HG02623 (cell line): Measurements from ENCODE around the gene PTPRN2.
"Not testable (repeated sequence)": the region's sequence is repeated elsewhere in the genome, so short reads cannot be mapped to it uniquely, and the experiment has no call there.

Experiments
- ATAC-seq: cut with Tn5 transposase; IDR thresholded peaks from one replicate; pipeline ENCODE4 v1.9.1; 2021; ENCODE audit warnings: moderate library complexity; ENCODE audit not compliant: unreplicated experiment

Gene PTPRN2

DNA sequence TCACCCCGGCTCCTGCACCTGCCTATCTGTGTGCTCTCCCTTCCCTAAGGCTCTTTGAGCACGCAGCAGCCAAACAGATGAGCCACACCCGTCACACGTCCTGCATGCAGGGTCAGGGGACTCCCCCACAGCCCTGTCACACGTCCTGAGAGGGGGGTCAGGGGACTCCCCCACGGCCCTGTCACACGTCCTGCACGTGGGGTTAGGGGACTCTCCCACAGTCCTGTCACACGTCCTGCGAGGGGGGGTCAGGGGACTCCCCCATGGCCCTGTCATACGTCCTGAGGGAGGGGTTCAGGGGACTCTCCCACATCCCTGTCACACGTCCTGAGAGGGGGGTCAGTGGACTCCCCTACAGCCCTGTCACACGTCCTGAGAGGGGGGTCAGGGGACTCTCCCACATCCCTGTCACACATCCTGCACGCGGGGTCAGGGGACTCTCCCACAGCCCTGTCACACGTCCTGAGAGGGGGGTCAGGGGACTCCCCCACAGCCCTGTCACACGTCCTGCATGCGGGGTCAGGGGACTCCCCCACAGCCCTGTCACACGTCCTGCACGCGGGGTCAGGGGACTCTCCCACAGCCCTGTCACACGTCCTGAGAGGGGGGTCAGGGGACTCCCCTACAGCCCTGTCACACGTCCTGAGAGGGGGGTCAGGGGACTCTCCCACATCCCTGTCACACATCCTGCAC, 211.3 kb downstream of the PTPRN2 start:
- not testable (repeated sequence) for ATAC-seq

DNA sequence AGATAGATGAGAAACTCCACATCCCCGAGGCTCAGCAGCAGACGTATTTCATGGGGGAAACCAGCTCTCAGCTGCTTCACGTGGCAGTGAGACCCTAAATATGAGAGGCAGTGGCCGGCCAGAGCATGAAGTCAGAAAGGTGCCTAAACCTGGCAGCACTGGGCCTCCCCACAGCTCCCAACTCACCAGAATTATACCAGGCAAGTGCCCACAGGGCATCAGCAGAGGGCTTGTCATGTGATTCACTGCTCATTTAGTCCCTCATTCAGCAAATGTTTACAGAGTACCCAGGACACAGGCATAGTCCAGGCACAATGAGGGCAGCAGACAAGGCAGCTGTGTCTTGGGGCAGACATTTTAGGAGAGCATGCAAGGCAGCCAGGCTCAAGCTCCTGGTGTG, 212.6 kb downstream of the PTPRN2 start:
- no peak for ATAC-seq

DNA sequence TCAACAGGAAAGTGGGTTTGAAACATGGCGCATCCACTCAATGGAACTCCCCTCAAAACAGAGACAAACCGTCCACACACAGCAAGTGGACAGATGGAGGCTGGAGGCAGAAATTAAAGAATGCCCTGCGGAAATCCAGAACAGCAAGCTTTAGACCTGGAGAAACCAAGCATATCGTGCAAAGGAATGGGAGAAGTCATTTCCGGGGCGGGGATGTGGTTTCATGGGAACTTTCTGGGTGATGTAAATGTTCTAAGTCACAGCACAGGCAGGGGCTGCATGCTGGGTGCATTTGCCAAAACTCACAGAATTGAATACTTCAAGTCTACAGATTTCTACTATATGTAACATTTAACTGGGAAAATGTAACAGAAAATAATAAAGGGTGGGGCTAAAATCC, 213.0 kb downstream of the PTPRN2 start:
- no peak for ATAC-seq

DNA sequence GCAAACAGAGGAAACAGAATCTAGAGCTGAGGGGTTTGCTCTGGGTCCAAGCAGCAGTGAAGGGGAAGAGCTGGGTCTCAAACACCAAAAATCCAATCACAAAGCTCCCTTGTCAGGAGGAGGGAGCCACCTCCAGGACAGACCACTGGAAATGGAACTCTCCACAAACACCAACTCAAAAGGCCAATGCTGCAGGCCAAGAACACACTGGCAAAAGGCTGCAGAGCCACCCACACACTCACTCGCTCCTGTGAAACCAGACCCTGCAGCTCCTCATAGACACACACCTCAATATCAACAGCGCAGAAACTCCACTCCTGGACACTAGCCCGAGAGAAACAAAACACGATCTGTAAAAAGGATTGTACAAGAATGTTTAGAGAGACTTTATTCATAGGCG, 213.5 kb downstream of the PTPRN2 start:
- no peak for ATAC-seq

DNA sequence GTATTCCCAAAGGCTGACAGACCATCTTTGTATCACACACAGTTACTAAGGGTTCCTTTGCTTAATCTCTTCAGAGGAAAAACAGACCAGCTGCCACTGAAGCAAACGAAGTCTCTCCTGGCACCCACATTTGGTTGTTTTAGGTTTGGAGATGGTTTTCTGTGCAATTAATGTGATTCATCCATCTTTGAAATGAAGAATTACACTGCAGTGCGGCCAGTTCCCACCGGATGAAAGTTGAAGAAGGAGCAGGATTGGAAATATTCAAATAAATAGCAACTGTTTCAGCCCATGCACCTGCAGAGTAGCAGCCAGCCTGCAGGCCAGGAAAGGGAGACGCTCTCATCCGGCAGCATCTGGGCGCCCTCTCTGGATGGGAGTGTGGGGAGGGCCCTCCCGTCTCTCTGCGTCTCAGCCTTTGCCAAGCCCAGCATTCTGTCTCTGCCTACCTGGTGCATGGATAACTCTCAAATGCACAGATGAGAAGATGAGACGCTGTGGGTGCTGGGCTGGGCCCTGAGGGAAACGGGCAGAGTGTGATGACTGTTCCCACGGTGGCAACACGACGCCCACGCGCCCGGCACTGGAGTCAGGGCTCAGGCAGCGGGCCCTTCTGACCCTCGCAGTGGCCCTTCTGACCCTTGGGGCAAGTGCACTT, 214.0 kb downstream of the PTPRN2 start:
- no peak for ATAC-seq

DNA sequence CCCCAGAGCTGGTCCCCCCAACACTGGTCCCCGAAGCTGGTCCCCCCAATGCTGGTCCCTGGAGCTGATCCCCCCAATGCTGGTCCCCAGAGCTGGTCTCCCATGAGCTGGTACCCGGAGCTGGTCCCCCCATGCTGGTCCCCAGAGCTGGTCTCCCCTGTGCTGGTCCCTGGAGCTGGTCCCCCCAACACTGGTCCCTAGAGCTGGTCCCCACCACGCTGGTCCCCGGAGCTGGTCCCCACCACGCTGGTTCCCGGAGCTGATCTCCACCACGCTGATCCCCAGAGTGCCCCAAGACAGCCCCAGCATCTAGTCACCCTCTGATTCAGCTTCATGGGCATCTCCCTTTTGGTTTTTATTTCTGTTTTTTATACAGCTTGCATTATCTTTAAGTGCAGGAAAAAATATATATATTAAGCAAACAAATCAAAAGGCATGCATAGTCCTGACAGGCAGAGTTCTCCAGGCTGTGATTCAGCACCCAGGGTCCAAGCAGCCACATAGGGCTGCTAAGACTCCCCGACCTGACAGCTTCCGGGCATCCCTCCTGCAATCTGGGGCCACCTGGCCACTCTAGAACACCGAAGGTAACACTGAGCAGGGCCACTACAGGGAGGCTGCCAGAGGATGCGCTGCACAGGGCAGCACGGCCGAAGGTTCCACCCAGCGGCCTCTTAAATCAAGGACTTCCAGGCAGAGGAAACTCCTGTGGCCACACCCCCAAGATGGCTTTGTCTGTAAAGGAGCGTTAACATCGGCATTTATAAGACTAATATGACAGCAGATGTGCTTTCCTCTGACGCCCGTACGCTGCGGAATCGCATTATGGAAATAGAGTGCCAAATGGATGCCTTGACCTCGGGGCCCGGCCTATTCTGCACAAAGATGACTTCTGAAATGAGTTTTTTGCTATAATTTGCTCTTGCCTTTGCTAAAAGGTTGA, 215.0 kb downstream of the PTPRN2 start:
- no peak for ATAC-seq

DNA sequence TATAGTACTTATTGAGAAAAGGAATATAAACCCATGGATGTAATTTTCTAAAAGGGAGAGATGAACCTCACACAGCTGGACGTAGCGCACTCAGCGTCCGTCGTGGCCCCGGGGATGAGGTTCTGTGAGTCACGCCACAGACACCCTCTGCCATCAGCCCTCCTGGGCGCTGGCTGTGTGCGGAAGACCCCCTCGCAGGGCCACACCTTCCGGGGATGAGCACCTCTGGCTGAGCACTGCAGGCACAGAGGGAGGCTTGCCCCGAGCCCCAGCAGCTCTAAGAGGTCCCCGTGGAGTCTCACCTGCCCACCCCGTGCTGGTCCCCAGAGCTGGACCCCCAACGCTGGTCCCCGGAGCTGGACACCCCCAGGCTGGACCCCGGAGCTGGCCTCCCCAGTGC, 215.8 kb downstream of the PTPRN2 start:
- ATAC-seq = no peak

DNA sequence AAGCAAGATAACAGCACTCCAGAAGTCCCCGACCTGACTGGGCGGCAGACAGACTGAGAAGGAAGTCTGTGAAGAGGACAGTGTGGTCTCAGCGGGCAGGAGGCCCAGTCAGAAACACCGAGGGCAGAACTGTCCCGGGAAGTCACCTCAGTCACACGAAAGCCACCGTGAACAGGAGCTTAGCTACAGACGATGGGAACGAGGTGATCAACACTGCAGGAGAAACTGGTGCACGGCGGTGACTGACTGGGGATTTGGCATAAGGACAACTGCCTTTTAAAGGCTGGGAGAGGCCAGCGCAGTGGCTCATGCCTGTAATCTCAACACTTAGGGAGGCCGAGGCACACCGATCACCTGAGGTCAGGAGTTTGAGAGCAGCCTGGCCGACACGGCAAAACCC, 217.8 kb downstream of the PTPRN2 start:
- no peak for ATAC-seq

DNA sequence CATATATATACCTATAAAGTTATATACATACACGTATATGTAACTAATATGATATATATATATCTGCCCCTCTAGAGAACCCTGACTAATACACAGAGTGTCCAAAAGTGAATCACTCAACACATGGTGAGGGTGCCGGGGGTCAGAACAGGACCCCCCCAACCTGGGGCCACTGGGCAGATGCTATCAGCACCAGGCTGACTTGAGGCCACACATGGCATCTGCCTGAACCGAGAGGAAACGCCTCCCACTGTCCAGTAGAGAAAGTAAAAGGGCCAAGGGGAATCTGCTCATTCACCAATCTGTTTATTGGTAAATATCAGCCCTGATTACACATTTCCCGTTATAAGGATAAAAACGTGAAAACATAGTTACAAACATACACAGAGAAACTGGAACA, 218.3 kb downstream of the PTPRN2 start:
- no peak for ATAC-seq

DNA sequence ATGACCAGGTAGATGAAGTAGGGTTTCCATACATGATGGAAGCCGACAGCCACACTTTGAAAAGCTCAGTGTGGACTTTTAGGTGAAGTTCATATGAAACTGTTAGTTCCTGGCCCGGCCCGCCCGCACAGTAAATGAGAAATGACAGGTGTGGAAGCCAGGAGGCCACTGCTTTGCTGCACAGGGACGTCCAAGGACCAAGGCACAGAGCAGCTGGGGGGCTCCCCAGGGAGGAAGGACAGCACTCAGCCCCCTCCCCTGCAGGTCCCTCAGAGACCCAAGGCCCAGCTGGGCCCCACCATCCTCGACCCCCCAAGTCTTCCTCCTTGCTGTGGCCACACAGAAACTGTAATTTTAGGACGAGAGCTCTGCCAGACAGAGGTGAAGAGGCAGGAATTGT, 219.2 kb downstream of the PTPRN2 start:
- ATAC-seq = no peak

DNA sequence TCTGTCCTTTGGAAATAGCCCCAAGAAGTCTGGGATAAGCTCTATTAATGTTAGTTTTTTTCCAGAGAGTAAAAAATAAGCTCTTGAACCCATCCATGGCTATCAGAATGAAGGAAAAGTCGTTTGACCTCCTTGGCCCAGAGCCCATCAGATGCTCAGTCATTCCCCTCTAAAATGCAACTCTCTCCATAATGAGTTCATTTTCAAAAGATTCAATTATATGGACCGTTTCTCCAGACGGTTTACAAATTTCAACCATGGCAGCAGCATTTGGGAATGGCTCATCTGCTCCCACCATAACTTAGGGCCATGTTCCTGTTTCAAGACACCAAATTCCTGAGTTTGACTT, 220.0 kb downstream of the PTPRN2 start:
- no peak for ATAC-seq

DNA sequence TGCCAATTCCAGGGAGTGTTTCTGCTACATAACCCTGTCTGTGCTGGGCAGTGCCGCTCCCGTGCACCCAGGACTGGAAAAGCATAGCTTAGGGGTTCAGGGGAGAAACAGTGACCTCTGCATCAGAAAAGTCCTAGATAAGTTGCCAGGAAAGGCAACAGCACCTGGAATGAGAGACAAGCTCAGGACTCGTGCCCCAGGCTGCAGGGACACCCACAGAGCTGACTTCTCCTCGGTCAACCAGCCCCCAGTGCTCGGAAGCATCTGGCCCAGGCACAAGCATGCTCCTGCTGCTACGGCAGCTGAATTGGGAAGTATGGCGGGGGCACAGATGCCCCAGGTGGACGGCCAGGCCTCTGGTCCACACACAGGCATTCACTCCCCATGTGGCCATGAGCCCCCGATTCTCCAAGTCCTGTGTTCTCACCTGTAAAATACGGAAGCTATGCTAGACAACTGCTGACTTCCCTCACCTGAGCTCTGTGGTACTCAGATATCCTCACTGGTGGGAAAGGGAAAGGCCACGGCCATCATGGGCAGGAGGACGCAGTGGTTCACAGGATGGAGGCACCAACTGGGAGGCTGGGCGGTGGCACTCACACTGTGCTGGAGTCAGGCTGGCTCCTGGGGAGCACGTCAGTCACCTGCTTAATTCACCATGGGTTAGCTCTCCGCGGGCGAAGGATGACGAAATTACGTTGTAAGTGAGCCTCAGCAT, 220.5 kb downstream of the PTPRN2 start:
- no peak for ATAC-seq

DNA sequence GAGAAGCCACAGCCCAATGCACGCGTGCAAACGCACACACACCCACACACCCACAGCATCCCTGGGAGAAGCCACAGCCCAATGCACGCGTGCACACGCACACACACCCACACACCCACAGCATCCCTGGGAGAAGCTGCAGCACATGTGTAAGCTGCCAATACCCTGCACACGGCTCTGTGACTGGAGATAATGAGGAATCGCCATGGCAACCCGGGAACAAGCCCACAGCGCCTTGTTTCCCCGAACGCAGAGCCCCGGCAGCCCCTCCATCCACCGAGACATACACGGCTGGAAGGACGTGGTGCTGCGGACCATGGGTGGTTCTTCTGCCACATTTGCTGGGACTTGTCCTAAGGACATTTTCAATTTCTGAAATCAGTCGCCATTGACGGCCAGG, 221.3 kb downstream of the PTPRN2 start:
- ATAC-seq = no peak

DNA sequence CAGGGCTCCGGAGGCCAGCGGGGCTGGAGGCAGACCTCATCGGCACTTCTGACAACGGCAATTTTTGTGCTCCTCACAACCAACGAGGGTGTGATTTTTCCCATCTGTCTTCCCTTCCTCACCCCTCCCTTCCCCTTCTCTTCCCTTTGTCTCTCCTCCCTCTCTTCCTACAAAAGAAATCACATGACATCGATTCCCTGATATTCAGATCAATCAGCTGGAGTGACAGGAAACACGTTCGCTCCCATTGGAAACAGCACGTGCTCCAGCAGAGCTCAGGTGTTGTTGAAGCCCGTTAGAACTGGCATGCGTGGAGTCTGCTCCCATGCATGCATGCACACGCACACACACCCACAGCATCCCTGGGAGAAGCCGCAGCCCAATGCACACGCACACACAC, 222.4 kb downstream of the PTPRN2 start:
- ATAC-seq = no peak

DNA sequence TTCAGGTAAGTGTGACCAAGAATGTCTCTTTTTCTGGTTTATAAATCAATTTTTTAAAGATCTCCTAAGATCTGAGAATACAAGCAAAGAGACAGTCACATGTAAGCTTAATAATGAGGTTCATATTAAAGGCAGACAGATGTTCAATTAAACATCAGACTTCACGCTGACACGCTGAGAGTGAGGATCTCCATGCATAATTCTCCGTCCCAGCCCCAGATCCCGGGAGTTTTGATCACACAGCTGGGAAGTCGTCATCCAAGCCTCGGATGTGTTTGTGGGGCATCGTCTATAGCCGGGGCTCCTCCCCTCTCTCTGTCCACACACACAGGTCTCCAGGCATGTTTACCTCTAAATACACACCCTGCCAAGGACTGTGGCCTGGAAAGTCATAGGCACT, 223.2 kb downstream of the PTPRN2 start:
- ATAC-seq = no peak

DNA sequence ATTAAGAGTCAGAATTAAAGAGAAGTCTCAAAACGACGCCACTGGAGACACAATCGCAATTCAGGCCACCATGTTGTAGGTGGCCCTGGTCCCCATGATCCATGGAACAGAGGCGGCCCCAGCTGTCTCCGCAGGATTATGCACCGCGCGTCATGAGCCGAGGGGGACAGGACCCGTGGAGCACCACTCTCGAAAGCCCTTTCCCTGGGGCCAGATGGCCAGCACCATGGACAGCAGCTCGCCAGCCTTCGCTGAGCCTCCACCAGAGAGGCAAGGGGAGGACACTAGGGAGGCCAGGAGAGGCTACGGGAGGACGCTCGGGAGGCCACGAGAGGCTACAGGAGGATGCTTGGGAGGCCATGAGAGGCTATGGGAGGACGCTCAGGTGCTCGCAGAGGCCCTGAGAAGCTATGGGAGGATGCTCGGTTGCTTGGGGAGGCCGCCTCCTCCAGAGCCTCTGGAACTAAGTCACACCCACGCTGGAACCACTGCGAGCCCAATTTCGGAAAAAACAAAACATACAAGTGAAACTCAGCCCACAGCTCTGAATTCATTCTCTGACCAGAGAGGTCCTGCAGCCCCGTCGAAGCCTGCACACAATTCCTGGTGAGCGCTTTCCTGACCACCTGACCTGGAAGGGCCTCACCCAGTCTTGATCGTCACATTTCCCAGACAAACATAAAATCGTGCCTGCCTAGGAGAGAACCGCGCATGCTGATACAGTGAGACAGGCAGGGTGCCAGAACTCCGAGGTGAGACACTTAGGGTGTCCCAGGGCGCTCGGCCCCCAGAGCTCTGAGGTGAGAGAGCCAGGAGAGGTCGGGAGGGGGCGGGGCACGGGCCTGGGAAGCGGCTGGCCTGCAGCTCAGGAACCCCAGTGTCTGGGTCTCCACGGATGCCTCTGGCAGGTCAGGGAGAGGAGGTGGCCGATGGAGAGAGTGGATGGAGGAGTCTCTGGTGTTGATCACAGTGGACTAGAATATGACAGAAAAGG, 224.4 kb downstream of the PTPRN2 start:
- no peak for ATAC-seq

DNA sequence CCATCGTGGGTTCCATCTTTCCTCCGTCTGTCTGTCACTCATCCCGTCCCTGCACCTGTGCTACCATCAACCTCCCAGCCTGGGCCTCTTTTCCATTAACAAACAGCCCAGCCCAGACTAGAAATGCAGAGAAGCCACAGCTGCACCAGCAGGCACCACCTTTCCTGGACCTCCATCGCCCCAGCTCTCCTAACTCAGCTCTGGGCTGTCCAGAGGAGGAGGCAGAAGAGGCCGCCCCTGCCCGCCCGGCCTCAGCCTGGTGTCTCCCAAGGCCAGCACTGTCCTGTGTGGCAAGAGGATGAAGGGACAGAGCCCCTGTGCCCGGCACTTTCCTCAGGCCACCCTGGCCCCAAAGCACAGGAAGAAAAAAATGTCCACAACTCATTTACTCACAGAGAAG, 225.6 kb downstream of the PTPRN2 start:
- ATAC-seq = no peak

DNA sequence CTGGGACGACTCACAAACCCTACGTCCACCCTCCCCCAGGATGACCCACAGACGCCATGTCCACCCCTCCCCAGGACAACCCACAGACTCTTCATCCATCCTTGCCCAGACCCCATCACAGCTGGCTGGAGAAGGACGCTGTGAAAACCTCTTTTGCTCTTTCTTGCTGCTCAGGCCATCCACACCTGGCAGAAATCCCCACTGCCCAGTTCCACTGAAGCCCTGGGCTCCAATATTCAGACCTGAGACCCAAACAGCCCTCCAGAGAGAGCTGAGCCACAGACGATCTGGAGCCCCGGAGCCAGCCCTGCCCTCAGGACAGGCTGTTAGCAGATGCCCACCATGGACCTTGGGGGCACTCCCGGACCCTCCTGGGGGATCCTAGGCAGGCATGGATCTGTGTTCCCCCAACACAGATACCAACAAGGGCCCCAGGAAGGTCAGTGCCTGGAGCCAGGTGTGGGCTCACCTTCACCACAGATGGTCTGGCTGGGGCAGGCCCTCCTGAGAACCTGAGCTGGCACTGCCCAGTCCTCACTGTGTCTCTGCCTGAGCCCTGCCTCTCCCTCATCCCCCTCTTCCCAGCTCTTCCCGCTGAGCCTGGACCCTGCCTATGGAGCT, 226.2 kb downstream of the PTPRN2 start:
- ATAC-seq = no peak

DNA sequence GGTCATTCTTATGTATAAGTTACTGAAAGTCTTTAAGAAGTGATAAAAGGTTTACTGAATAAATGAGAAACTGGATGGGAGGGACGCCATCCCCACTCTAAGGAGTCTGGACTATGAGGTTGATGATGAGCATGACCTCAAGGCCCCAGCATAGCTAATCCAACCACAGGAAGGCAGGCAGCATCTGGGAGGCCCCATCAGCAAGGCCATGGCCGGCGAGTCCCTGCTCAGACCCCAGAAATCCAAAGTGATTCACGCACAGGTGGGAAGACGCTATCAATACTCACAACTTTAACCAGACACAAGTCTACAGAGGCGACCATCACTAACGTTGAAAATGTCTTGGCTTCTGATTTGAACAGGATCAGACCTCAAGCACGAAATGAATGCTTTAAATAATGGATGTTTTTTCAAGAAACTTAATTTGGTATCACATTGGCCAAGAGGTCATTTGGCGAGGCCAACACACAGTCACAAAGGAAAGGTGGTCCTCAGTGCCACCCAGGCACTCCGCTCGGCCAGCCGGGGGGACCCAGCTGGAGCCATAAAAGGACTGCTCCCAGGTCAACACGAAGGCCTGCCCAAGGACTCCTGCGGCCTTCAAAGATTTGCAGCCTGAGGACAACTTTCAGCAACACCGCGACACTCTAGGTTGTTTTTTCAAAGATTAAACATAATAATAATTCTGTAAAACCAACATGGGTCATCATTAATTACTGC, 228.5 kb downstream of the PTPRN2 start:
- no peak for ATAC-seq
